ENCODE measurements around the gene ADGRV1.
A peak's percentile ranks its signal among the peaks of the same experiment; 100 is the strongest.

ADGRV1 gene

DNA sequence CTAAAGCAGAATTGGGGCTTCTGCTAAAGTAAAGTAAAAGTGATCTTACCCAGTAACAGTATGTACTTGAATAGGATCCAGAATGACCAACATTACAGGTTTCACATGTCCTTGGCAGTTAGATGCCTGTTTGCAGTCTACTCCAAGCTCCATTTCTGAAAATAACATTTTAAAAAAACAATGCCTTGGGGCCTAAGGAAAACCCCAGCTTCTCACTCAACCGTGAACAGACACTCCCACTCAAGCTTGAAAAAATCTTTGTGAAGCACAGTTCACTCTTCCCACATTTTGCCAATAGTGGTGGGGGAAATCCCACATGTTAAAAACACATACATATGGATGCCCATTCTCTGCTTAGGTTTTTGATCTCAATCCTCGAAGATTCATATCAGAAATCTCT lies 520.4 kb downstream of the ADGRV1 start:
- no peak for DNase-seq

DNA sequence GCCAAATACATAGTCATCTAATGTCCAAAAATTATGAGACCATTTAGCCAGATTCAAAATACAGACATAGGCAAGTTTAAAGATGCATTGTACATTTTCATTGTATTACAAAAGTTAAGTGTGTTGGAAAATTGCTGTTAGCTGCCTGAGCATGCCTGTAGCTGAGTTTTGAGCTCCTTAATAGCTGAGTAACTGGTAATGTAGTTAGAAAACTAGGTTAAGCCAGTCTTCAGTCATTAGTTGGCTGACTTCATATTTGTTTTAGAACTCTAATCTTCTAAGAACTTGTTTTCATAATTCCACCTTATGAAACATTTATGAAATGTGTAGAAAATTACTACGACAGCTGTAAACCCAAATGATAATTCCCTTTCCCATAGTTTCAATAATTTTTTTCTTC lies 531.2 kb downstream of the ADGRV1 start:
- DNase-seq: no peak

DNA sequence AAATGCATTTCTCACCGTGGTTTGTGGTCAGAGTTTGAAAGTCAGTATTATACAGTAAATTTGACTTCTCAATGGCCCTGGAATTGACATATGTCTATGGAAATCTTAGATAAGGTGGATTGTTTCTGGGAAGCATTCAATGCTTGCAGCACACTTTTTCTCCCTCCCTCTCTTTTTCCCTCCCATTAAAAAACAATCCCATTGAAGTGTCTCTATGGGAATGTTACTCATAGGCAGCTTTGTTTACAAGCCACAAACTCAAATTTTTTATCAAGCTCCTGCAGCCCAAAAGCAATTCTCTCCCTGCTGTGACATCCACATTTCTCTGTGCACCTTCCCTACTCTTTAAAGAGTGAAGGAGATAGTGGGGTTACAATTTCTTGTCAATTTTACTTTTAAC lies 532.4 kb downstream of the ADGRV1 start:
- DNase-seq: no peak

DNA sequence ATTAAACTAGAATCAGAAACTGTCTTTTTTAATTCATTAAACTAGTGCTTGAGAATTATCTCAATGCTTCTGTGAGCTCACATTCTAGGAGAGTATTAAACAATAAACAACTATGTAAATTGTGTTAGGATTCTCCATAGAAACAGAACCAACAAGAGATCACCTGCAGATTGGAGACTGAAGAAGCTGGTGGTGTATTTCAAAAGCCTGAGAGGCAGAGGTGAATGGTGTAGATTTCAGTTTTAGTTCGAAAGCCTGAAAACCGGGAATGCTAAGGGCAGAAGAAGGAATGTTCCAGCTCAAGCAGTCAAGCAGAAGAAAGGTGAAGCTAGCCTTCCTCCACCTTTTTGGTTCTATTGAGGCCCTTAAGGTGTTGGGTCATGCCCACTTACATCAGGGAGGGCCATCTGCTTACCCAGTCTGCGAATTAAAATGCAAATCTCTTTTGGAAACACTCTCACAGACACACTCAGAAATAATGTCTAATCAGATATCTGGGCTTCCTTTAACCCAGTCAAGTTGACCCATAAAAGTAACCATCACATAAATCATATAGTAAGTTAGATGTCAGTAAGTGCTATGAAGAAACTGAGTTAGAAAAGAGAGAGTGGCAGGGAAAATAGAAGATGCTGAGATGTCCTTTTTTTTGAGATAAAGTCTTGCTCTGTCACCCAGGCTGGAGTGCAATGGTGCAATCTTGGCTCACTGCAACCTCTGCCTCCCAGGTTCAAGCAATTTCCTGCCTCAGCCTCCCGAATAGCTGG lies 533.1 kb downstream of the ADGRV1 start:
- DNase-seq: peak; percentile 1

DNA sequence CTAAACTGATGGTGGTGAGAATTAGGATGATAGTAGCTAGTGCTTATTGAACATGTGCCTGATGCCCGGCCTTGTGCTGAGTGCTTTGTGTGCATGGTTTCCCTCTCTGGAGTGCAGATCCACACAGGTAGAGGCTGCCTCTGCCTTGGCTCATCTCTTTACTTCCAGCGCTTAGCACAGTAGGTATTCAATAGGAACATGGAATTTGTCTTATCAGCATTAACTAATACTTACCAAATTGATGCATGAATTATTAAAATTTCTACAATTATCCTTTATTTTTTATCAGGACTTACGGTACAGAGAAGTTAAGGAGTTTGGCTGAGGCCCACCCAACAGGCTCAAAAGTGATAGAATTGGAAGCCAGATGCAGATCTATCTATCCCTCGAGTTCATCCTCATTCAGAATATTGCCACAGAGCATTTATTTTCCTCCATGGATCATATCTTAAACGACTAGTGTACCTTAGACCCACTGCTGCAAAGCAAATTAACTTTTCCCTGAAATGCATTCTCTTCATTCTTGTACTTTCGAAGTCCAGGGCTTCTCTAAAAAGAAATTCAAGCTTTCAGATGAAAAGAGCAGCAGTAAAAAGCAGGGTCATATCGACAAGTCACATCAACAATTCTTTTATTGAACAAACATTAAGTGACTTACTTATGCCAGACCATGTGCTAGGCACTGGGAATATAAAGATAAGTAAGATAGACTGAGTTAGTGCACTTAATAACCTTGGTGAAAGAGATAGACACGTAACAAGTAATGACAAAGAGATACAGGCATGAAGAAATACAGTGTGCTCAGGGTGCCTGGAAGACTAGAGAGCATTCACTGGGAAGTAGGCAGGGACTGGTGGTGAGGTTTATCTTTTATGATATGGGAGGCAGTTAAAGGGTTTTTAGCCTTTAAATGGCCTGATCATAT lies 534.5 kb downstream of the ADGRV1 start:
- DNase-seq: no peak

DNA sequence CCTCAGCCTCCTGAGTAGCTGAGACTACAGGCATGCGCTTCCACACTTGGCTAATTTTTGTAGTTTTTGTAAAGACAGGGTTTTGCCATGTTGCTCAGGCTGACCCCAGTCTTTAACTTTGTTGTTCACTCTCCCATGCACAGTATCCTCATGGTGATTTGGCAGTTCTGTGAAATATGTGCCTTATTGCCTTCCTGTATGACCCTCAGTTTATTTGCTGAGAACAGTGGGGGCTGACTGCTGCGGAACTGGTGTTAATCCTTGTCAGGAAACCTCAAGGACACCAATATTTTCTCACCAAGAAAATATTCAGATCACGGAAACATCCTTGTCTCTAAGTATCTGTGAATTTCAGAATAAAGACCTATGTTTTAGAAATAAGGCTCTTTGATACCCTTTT lies 536.7 kb downstream of the ADGRV1 start:
- DNase-seq: no peak

DNA sequence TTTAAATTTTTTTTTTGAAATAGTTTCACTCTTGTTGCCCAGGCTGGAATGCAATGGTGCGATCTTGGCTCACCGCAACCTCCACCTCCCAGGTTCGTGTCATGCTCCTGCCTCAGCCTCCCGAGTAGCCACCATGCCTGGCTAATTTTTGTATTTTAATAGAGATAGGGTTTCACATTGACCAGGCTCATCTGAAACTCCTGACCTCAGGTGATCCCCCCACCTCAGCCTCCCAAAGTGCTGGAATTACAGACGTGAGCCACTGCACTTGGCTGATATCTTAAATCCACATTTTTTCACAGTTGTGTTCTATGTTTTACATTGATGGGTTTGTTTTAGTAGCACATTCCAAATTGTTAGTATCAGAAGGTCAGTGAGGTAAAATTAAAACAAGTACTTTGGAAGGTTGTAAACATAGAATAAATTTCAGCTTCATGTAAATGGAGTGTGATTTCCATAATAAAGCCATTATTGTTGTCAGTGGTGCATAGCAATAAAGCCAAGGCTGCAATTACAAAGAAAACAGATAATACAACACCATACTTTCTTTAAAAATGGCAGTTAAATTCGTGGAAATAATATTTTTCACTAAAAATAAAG lies 537.3 kb downstream of the ADGRV1 start:
- DNase-seq: peak; percentile 37

DNA sequence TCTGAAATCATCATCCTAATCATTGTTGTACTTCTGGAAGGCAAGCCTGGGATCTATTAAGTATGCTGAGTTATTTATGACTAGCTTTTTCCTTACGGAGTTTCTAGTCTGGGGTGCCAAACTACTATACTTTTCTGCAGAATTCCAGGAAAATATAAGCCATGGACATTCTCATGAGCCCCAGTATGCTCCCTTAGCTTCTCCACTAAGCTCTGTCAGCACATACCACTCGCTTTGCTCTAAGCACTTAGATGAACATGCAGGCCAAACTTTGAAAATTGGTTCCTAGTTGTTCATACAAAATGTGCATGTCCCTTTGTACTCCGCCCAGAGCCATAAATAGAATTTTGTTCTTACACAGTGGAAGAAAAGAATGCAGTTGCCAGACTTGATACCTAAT lies 539.9 kb downstream of the ADGRV1 start:
- no peak for DNase-seq

DNA sequence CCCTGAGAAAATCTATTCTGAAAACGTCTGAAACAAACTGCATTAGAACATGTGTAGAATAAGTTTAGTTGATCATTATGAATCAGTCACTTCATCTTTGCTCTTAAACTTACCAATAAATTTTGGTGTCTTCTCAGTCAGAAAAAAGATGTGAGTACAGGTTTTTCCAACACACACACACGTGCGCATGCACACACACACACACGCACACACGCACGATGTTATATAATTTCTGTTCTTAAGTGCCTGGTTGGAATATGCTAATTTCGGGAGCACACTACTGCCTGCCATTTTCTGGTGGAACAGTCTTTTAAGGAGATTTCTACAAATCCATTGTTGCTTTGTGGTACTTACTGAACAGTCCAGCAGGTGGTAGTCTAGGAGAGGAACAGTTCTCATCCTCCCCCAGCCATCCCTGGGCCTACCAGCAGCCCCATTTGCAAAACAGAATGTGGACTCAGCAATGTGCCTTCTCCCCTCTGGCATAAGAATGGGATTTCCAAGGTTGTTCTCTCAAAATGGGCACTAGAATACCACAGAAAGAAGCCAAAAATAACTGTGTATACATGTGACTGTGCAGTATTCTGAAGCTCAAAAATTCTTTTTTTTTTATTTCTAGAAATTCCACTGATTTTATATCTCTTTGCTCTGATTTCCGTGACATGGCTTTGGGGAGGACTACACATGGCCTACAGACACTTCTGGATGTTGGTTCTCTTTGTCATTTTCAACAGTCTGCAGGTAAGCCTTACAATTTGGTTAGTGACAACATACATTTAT lies 543.2 kb downstream of the ADGRV1 start:
- peak; percentile 52 for DNase-seq

DNA sequence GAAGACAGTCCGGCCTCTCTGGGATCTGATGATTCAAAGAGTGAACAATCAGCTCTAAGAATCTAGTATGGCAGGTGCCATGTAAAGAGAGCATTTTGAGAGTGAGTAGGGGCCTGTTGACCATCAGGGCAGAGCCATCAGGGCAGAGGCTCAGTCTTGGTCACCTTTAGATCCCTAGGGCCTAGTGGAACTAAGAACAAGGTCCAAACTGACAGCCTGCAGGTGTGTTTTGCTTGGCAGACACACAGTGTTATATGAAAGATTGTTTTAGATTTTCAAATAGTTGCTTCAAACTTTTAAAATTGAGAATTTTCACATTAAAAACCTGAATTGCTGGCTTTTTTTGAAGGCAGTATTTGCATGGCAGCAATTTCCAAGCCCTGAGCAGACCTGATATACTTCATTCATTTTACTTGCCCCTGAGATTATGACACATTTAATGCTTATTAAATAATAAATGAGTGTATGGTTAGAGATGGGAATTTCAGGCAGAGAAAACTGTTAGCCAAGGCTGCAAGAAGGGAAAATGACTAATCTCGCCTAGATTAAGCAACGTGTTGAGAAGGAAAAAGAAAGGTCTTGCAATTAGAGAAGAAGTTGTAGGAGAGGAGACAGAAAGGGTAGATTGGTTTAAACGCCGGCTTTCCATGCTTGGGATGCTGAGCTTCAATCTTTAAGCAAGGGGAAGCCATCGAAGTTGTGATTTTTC lies 544.9 kb downstream of the ADGRV1 start:
- DNase-seq: no peak

DNA sequence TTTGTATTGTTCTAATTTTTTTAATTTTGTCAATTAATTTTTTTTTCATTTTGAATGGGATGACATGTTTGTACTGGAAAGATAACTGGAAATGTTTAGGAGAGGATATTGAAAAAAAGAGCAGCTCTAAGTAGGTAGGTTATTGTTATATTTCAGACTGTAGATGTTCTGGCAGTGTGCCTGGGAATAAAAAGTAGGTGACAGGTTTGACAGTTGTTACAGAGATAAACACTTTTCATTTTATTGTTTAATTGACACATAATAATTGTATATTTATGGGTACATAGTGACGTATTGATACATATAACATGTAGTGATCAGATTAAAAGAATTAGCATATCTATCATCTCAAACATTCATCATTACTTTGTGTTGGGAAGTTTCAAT lies 545.5 kb downstream of the ADGRV1 start:
- DNase-seq: no peak

DNA sequence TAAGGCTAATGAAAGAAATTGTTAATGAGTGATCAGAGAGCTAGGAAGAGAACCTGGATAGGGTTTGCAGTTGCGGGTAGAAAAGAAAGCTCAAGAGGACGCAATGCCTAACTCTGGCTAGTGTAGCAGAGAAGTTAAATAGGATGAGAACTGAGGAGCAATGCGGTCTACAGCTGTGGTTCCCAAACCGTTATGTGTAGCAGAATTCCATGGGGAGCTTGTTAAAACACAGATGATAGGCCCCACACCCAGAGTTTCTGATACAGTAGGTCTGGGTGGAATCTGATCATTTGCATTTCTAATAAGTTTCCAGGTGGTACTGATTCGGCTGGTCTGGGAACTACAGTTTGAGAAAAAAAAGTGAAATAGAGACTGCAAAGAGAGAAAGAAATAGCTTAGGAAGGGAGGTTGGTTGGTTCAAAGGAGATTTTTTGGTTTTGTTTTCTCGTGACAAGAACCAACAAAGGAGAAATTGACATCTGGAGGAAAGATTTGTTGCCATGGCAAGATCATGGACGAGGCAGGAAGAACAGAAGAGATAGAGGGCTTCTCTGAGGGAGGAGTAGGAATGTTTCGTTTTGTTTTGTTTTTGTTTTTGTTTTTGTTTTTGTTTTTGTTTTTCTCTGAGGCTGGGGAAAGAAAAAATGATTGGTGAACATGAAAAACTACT lies 548.4 kb downstream of the ADGRV1 start:
- DNase-seq: peak; percentile 8

DNA sequence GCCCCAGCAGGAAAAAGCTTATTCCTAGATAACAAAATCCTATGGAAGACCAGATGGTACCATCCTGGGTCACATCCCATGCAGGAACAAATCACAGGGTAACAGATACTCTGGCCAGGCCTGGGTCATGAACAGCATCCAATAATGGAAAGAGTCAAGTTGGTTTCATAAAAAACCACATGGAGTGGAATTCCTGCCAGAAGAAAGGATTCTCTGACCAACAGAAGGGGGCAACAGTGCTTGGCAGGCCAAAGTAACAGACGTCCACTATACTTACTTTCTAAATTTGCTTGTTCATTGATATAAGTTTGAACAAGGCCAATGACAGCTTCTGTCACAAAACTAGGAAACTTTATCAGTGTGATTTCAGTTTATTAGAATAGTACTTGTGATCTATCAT lies 551.0 kb downstream of the ADGRV1 start:
- no peak for DNase-seq

DNA sequence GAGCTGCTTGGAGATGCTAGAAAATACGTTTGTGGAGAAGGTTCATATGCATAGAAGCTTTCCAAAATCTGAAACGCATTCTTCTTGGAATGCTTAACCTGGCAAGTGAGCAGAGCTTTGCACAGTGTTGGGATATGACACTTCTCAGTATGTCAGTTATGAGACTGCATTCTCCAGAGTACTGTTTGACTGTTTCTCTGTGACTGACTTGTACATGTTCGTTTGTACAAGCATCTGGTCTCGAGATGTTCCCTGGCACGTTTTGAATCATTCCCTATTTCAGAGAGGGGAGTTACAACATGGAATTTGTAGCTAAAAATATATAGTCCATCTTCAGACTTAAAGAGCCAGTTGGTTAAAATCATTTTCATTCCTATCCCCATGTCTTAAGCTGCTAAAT lies 552.1 kb downstream of the ADGRV1 start:
- DNase-seq: no peak

DNA sequence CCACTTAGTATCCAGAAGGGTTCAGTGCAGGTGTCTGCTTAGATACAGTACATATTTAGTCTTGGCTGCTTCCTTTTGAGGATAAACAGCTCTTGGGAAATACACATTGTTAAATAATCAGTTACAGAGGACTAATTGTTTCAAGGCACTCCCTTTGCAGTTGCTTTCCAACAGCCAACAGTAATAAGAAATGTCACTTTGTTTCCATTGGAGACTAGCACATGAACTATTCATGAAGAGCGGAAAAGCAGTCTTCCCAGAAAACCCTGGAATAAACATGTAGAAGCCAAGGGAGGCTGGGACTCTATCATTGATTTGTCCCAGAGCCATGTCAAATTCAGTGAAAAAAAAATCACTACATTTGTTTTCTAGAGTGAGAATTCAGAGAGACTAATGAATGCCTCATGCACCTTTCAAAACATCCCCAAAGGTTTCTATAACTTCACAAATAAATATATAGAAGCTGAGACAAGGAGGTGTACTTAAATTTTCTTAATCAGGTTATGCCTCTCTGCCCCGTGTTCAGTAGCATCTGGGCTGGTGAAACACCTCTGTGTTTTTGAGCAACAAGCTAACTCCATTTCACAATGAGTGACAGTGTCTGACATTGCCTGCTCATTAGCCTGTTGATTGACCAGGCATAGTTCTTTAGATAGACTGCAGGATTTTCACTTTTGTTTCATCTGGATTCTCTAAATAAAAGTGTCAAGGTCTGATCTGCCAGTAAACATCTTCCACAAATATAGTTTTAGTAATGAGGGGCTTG lies 553.1 kb downstream of the ADGRV1 start:
- no peak for DNase-seq

DNA sequence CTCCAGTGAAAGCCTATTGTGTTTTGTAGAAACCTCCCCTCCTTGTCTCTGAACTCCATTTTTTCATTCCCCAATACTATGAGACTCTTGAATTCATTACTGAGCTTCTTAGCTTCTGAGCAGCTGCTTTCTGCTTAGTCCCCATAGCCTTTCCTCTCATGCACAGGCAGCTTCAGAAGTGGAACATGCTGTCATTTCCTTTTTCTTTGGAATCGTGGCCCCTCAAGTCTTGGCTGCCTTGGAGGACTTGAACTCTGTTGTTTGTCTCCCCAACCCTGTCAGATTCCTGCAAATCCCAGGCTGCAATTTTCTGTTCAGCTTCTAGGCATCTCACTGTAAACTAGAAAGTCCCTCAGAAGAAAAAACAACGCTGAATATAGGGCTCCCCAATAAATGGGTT lies 556.1 kb downstream of the ADGRV1 start:
- no peak for DNase-seq

DNA sequence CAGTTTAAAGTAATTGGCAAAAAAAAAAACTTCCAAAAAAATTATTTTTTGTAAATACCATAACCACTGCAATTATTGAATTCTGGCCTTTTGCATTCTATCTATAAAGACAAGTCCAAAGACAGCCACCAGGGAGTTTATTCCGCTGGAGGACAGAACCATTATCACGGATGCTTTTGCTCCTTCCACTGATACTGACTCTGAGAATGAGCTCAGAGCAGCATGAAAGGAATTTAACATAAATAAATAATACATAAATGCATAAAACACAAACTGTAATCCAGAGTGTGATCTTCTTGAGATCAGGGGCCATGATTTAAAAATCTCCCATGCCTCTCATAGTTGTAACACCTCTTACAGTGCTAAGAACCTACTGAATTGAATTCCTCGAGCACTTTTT lies 559.8 kb downstream of the ADGRV1 start:
- no peak for DNase-seq

DNA sequence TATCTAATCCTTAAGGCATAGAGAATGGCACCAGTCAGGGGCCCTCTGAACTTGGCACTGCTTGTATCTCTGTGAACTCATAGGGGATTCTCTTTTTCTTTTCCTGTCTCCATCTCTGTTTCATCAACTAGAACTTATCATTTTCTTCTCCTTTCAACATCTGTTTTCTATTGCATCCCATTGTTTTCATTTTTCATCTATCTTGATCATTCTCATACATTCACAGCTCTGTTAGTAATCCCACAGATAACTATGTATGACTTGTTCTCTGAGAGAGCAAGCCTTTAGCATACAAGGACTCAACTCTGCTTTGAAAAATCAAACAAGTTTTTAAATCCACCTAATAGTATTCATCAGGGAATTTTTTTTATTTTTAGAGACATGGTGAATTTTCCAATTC lies 560.2 kb downstream of the ADGRV1 start:
- DNase-seq: no peak

DNA sequence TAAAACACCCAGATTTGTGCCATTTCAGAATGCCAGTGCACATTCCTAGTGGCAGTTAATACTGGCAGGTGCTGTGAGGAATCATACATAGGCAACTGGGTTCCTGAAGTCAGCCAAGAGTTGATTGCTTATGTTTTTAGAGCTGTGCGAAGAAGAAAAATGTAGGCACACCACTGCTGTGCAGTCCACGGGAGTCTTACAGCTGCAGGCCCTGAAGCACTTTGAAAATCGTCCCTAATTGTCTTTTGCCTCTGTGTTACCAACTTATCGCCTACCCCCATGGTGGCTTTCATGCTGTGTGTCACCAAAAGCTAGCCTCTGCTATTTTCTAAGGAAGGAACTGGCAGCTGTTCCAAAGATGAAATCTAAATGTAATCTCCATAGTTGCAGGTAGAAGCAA lies 560.6 kb downstream of the ADGRV1 start:
- DNase-seq: no peak

DNA sequence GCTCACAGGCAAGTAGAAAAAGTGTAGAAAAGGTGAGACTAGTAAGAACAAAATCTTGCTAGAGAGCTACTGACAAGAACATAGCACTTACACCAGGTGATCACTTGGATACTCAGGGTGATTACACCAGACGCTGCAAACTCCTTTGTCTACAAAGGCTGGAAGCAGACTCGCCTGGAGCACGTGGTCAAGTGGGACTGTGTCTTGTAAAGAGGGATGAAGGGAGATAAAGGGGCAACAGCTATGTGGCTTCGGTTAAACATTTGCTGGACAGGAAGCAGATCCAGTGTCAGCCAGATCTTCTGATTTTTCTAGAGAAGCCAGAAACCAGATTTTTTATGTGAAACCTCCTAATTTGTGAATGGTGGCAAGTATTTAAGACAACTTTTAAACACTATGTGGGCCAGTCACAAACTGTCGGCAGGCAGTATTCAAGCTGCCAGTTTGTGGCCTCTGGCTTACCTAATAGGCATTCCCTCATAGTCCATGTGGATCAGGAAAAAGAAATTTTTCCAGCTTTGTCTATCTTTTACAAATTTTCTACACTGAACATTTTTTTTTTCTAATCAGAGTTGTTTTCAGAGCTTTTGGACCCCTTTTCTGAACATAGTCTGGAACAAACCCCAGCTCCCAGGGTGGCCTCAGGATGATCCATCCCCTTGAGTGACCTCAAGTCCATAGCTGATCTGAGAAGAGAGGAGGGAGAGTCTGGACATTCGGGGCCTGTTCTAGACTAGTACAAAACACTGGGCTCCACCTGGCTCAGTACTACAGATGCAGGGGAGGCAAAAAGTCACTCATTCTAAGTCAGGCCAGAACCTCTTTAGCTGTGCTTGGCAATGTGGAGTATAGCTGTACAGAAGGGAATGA lies 561.6 kb downstream of the ADGRV1 start:
- no peak for DNase-seq

Data from NCI-H526 treated with DMSO at 0.1 percent for 48 hours (cell line).